GM11168 (cell line): Measurements from ENCODE around the gene ITGAE.
"Not testable (repeated sequence)": the region's sequence is repeated elsewhere in the genome, so short reads cannot be mapped to it uniquely, and the experiment has no call there.

Experiments used
- in situ Hi-C: fragments of 300-500 bp; cut with MboI; formaldehyde crosslinking; loops from one replicate; pipeline ENCODE4 v1.12.0; 2022; ENCODE audit warnings: low sequenced_read_pairs; ENCODE audit not compliant: unreplicated experiment

ITGAE gene

DNA sequence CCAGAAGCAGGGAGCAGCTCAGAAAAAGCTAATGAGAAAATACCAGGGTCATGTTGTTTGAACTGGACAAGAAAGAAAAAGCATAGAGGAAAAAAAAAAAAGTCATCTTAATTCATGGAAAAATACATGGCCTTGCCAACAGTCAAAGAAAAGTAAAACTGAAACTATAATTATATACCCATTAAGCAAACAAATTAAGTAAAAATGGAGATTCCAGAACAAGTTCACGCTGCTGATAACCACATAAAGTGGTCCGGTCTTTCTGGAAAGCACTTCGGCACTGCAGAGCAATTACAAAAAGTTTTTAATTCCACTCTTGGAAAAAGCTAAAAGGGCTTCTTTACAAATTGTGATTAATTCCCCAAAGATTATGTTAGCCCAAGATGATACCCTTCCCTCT, 92.6 kb downstream of the ITGAE start:
- in situ Hi-C loops = no loop called here

DNA sequence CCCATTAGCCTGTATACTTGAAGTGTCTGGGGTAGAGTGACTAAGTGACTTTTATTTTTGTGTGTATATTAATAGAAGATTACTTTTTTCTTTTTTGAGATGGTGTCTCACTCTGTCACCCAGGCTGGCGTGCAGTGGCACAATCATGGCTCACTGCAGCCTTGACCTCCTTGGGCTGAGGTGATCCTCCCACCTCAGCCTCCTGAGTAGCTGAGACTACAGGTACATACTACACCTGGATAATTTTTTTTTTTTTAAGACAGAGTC, 95.3 kb downstream of the ITGAE start:
- in situ Hi-C loops = not testable (repeated sequence)

DNA sequence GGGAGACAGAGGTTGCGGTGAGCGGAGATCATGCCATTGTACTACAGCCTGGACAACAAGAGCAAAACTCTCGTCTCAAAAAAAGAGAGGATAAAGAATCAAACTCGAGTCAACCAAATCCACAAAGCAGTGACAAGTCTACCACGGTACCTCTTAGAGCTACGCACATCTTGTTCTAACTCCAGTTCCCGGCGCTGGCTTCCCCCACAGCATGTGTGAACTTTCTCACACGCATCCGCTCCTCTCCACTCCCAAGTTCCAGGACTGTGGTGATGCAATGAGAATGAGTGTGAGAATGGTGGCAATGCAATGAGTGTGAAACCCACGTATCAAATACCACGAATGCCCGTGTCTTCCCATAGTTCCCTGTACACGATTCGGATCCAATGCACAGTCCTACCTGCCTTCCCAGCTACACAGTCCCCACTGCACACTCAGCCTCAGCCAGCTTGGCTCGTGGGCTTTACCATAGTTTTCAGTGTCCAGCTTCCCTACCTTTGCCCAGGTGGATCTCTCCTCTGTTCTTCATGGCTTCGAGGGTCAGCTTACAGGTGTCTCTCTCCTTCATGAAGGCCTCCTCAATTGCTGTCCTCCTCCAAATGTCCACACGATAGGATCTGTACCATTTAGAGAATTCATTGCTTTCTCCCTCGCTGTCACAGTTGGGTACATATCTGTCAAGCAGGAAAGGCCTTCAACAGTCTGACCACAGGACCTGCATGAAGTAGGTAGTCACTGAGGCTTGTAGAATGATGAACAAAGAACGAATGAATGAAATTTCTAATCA, 95.9 kb downstream of the ITGAE start:
- in situ Hi-C loops = no loop called here

DNA sequence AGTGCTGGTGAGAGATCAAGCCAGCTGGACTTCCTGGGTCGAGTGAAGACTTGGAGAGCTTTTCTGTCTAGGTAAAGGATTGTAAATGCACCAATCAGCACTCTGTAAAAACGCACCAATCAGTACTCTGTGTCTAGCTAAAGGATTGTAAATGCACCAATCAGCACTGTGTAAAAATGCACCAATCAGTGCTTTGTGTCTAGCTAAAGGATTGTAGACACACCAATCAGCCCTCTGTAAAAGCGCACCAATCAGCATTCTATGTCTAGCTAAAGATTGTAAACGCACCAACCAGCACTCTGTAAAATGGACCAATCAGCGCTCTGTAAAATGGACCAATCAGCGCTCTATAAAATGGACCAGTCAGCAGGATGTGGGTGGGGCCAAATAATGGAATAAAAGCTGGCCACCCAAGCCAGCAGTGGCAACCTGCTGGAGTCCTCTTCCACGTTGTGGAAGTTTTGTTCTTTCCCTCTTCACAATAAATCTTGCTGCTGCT, 98.9 kb downstream of the ITGAE start:
- in situ Hi-C loops = not testable (repeated sequence)

DNA sequence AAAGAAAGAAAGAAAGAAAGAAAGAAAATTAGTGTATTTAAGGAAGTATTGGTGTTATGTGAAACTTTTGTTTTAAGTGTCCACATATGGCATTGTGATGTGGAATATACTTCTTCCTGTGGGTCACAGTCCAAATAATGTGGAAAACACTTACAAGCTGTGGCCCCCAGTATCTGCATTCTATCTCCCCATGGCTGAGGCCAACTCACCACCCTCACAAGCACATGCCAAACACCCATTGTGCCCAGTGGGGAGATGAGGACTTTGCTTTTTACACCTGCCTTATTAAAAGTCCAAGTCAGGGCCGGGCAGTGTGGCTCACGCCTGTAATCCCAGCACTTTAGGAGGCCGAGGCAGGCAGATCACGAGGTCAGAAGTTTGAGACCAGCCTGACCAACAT, 101.0 kb downstream of the ITGAE start:
- in situ Hi-C loops = no loop called here

DNA sequence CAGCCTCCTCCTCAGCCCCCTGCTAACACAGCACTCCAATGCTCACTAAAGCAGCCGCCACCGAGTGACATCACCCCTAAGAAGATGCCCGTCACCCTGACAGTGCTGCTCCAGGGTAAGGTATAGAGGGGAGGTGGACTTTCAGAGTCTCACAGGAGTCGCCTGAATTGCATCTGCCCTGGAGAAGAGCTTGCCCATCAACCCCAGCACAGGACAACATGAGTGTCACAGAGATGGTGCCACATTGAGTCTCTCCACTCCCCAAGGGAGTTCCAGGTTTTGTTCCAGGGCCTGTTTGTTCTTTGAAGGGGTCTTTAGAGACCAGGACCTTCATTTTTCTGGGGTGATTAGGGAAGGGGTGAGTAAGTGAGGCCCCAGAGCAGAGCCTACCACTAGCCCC, 102.8 kb downstream of the ITGAE start:
- in situ Hi-C loops = no loop called here

DNA sequence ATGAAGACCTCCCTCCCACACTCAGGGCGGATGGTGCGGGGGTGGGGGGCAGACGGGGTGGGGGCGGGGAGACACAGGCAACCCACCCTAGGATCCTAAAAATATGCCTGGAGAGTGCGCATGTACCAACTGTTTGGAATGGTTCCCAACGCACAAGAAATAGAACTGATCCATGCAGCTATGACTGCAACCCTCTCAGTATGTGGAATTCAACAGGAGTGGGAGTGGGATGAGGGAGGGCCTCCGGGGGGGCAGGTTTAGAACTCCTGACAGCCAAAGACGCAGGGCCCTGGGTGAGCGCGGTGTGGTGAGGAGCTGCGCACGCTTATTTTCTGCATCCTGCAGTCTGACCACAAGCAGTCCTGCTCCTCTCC, 103.9 kb downstream of the ITGAE start:
- in situ Hi-C loops = no loop called here

DNA sequence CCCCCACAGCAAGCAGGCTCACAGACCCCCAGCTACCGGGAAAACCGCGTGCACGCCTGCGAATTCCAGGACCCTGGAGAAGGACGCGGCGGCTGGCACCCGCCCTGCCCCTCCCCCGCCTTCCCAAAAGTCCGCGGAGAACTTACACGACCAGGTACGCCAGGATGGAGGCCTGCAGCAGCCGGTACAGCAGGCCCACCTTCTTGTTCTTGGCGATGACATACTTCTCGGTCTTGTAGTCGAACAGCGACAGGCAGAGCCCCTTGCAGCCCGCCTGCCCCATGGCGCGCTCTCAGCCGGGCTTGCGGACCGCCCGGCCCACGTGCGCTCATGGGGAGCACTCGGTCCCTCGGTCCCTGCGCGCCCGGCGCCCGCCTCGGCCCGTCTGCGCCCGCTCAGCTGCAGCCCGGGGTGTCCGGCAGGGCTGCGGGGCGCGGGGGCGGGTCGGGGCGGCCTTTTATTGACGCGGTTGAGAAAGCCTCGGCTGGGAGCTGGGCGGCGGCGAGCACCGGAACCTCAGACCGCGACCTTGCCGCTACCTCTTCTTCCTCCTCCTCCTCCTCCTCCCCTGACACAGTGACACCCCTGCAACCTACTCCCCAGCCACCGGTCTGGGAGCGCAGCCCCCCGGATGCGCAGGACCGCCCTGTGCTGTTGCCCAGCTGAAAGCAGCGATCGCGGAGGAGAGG, 105.1 kb downstream of the ITGAE start, which contains the start of gene P2RX5:
TSS of gene P2RX5 (minus strand) at position 433 of the 689 bp plus-strand sequence. CDS start at position 283, 150 bp downstream.
- in situ Hi-C loops = no loop called here

DNA sequence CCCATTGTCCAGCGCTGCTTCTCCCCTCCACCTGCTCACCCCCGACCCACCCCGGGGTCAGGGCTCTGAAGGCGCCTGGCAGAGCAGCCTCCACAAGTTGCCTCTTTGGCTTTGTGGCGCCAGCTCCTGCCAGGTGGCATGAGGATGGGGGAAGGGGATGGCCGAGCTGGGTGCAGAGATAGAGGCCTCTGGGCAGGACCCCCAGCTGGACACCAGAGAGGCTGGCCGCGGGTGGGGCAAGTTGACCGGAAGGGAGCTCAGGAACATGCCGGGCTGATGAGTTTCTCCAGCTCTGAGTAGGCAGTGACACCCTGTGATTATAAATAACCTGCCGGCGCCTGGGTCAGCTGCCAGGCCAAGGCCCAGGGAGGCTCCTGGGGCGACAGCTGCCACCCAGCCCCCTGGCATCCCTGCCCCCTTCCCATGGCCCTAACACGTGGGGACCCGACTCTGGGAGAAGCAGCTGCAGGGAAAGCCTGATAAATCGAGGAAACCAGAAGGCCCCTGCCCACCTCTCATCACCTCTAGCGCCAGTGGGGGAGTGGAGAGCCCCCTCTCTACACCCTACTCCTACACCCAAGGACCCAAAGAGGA, 105.8 kb downstream of the ITGAE start:
- in situ Hi-C loops = no loop called here

DNA sequence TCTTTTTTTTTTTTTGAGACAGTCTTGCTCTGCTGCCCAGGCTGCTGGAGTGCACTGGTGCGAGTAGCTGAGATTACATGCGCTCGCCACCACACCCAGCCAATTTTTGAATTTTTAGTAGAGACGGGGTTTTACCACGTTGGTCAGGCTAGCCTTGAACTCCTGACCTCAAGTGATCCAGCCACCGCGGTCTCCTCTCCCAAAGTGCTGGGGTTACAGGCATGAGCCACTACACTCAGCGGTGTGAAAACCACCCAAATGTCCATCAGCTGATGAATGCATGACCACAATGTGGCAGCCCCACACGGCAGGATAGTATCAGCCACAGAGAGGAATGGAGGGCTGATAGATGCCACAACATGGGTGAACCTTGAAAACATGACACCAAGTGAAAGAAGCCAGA, 107.2 kb downstream of the ITGAE start:
- in situ Hi-C loops = no loop called here

DNA sequence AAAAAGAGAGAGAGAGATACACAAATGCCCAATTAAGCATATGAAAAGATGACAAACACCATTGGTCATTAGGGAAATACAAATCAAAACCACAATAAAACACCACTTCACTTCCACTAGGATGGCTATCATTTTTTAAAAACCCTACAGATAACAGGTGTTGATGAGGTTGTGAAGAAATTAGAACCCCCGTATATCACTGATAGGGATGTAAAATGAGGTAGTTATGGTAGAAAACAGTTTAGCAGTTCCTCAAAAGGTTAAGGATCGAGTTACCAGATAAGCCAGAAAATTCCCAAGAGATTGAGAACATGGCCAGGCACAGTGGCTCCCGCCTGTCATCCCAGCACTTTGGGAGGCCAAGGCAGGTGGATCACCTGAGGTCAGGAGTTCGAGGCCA, 107.8 kb downstream of the ITGAE start:
- in situ Hi-C loops = no loop called here

DNA sequence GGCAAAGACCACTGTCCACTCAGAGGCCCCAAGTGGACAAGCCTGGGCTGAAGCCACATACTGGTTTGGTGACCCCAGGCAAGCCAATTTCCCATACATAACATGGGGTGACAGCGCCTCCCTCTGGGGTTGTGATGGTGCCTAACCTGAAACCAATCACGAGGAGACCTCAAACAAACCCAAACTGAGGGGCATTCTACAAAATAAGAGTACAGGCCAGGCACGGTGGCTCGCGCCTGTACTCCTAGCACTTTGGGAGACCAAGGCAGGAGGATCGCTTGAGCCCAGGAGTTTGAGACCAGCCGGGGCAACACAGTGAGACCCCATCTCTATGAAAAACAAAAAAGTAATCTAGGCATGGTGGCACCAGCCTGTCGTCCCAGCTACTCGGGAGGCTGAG, 108.6 kb downstream of the ITGAE start:
- in situ Hi-C loops = no loop called here

DNA sequence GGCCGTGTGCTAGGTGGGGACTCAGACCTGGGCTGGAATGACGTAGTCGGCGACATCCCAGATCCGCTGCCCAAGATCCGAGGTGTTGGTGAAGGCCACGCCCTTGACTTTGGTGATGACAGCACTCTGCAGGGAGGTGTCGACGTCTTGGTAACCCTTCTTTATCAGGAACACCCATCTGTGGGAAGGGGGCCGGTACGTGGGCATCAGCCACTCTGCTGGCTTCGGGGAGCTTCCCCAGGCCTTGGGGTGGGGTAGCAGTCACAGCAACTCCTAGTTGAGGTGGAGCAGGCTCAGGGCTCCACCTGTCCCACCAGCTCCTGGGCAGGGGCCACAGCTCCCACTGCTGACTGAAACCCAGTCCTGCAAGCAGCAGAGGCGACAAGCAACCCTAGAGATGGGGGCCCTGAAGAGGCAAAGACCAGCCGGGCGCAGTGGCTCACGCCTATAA, 109.3 kb downstream of the ITGAE start:
- in situ Hi-C loops = no loop called here

DNA sequence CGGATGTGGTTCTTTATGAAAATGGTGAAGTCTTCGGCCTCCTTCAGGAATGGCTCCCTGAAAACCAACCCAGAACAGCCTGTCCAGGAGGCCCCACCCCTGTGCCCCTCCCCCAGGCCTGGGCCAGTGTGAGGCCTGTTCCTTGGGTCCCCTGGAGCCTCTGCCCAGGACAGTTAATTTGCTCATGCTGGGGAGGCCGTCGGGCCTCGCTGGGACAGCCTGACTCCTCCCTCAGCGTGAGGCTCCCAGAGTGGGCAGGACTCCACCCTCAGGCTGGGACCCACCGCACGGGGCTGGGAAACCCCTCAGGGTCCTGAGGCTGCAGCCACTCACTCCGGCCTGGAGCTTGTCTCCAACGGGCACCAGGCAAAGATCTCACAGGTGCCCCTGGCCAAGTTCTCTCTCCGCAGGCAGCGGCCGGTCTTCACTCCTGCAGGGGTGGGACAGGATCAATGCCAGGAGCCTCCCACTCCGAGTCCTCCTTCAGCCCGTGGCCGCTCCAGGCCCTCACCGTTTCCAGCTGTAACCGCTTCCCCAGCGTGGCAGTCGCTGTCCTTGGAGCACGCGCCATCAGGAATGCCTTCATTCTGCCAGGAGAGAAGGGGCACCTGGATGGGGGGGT, 110.8 kb downstream of the ITGAE start:
- in situ Hi-C loops = no loop called here

DNA sequence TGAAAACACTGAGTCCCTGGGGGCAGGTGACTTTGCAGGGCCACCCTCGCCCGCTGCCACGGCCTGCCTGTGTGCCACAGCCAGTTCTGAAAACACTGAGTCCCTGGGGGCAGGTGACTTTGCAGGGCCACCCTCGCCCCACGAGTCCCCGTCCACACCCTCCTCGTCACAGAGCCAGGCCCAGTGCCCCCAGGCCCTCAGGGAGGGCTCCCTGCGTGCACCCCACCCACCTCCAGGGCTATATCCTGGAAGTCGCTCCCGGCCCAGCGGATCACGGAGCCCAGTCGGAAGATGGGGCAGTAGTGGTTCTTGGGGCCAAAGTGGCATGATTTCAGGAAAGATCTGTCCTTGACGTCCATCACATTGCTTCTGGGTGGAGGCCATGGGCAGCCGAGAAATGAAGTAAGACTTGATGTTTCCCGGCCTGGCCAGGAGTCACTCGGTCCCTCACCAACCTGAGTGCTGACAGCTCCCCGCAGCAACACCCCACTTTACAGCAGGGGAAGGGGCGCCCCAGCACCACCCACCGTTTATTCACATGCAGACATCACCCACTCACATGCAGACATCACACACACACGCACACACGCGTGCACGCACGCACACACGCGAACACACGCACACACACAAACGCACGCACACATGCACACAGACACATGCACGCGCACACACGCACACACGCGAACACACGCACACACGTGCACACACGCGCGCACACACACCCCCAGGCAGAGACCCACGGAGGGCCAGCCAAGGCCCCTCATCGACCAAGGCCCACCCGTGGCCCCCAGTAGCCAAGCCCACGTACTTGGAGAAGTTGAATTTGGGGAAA, 111.5 kb downstream of the ITGAE start:
- in situ Hi-C loops = loop anchor here (10.0 kb wide), 1 partner anchor 45 kb away; no protein-coding TSS in a partner anchor

DNA sequence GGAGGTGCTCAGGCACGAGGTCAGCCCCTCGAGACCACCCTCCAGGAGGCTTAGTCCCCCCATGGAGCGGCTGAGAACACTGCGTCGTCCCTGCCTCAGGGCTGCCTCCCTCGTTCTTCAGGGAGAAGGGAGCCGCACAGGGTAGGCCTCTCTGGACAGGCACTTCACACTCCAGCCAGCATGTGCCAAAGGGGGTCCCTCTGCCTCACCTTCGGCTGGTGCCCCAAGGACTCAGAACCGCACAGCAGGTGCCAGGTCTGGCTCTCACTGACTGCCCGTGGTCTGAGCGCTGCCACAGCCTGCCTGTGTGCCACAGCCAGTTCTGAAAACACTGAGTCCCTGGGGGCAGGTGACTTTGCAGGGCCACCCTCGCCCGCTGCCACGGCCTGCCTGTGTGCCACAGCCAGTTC, 112.1 kb downstream of the ITGAE start:
- in situ Hi-C loops = loop anchor here (10.0 kb wide), 1 partner anchor 46 kb away; no protein-coding TSS in a partner anchor

DNA sequence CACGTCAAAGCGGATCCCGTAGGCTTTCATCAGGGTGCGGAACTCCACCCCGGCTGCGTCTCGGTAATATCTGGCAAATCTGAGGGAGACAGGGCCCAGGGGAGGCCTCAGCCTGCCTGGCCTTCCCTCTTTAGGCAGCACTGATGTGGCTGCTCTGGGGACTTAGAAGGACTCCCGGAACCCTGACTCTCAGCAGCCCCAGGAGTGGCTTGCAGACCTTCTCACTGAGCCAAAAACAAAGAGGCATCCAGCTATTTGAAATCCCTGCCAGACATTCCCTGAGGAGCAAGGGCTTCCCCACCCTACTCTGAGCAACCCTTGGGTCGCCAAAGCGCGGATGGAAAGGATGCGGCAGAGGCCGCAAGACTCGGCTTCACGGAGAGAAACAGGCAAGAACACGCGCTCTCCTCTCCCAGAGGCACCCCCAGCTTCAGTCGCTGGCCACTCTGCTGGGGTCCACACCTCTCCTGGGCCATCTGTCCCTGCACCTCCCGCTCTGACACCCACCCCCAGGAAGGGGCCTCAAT, 112.9 kb downstream of the ITGAE start:
- in situ Hi-C loops = loop anchor here (10.0 kb wide), 1 partner anchor 47 kb away; no protein-coding TSS in a partner anchor

DNA sequence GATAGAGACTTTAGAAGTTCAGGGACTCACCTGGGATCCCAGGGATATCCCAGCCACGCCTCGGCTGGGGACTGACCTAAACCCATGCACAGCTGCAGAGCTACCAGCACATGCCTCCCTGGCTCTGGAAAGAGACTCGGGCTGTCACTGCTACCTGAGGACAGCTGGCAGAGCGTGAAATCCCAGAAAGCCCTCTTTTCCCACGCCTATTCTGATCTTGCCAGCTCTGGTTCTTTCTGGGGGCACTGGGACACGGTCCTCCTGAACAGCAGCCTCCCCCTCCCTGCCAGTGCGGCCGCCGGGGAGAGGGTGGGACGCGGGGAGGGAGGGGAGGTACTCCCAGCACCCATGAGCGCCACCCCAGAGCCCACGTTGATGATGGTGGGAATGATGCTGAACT, 115.8 kb downstream of the ITGAE start:
- in situ Hi-C loops = loop anchor here (10.0 kb wide), 1 partner anchor 50 kb away; no protein-coding TSS in a partner anchor

DNA sequence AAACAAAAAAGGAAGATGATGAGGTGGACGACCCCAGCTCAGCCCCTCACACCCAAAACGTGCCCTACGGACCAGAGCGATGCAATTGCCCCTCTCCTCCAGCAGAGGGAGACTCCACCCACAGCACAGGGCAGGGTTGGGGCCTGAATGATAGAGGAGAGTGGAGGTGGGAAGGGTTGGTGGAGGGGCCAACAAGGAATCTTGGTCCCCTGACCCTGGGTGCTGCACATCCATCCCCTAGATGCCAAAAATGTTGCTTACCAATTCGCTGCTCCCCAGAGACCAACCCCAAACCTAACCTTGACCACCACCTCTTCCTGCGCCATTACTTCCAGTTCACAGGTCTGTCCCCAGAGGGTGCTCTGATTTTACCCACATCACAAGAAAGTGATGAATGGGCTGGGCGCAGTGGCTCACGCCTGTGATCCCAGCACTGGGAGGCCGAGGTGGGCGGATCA, 117.9 kb downstream of the ITGAE start:
- in situ Hi-C loops = loop anchor here (10.0 kb wide), 1 partner anchor 52 kb away; no protein-coding TSS in a partner anchor
